HG02642 (cell line): Measurements from ENCODE around the gene TP53BP1.

Source experiments
- ATAC-seq: cut with Tn5 transposase; IDR thresholded peaks from one replicate; pipeline ENCODE4 v1.9.1; 2021; ENCODE audit warnings: mild to moderate bottlenecking; ENCODE audit not compliant: unreplicated experiment, poor library complexity

TP53BP1 gene

DNA sequence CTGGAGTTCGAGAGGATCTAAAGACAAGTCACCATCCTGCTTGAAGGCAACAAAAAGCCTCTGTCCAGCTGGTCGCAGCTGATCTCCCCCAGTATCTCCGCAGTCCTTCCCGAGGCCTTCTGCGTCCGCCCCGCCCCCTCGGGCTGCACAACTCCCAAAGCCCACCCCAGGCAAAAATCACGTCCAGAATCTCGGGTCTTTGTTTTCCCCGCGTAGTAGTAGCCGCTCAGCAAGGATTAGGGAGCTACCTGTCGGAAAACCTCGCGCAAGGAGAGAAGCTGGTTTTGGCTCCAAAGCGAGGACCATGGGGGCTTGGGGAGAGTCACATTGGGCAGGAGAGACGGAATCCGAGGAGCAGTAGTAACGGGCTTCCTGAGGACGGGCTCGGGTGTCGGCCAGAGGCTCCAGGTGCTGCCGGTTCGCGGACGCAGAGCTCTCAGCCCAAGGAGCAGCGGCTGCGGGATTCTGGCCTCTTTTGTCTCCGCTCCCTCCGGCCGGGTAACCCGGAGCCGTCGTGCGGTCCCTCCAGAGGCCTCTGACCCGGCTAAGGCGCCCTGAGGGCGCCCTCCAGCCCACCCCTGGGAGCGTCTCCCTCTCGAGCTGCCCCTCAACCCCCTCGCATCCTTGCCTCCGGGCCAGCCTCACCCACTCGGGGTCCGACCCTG, 122.5 kb downstream of the TP53BP1 start:
- ATAC-seq, result no peak

DNA sequence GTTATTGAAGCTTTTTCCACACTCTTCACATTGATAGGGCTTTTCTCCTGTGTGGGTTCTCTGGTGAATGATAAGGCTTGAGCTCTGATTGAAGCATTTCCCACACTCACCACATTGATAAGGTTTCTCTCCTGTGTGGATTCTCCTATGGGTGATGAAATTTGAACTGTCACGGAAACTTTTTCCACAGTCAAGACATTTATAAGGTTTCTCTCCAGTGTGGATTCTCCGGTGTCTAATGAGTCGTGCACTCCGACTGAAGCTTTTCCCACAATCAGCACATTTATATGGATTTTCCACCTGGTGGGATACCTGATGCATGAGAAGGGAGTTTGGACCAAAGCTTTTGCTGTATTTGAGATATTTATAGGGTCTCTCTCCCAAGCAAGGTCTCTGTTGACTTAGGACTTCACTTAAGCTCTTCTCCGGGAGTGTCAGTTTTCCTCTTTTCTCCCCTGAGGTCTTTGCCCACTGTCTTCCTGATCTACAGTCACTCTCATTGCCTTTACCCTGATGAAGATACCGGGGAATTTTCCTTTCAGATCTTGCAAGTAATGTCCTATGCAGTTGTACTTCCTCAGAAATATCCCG, 131.5 kb downstream of the TP53BP1 start:
- no peak for ATAC-seq

DNA sequence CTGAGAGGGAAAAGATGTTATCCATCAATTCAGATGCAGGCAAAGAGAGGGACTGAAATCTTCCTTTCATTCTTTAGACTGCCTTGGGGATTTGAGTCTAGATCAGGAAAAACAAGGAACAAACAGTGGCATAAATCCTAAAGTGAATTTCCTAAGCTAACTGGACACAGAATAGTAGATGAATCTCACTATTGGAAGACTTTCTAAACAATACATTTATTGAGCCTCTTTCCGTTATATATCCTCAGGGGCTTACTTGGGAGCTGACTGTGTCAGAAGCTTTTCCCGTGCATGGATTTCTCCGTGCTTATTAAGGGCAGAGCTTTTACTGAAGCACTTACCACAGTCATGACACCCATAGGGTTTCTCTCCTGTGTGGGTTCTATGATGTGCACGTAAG, 132.1 kb downstream of the TP53BP1 start:
- no peak for ATAC-seq
